ENCODE data around the gene RCAN2. TPM values are rescaled to one million over a fixed set of nuclear protein-coding genes. Genes with fewer than 3 reads are reported as not detected.

Gene RCAN2
- total RNA-seq, 6 experiments from 2014 or later: 0.06 to 1.00 (median 0.31) TPM; not detected in 2

DNA sequence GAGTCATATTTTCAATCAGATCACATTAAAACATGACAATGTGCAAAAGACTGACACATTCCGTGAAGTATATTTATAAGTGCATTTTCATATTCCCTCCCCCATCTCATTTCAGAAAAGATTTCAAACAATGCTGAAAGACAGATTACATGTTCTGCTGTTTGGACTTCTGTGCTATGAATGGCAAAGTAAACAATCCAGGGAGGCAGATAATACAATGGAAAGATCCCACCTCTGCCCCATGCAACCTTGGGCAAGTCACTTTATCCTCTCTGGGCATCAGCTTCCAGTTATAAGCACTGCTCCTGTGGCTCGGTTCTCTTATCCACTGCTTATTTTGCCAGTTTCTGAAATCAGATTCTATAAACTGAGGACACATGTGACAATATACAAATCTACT, 110.2 kb downstream of the RCAN2 start:
- Mint-ChIP-seq H3K4me1 (ENCODE audit: low read depth) (no peaks in the 10 kb centered on the region), H3K36me3 (ENCODE audit: low read depth) (no peaks in the 10 kb centered on the region; the same call in 1 of the 2 replicates), H3K27me3 (ENCODE audit: insufficient read depth) (peaks cover 1% of the 10 kb centered on the region; the same call in 1 of the 2 replicates), H3K9me3 (peaks cover 20% of the 10 kb centered on the region), H3K4me3 (no peak overlapping the region), H3K27ac (no peak overlapping the region)
- DNase-seq: no peak
- TF ChIP-seq, protein P1, sequence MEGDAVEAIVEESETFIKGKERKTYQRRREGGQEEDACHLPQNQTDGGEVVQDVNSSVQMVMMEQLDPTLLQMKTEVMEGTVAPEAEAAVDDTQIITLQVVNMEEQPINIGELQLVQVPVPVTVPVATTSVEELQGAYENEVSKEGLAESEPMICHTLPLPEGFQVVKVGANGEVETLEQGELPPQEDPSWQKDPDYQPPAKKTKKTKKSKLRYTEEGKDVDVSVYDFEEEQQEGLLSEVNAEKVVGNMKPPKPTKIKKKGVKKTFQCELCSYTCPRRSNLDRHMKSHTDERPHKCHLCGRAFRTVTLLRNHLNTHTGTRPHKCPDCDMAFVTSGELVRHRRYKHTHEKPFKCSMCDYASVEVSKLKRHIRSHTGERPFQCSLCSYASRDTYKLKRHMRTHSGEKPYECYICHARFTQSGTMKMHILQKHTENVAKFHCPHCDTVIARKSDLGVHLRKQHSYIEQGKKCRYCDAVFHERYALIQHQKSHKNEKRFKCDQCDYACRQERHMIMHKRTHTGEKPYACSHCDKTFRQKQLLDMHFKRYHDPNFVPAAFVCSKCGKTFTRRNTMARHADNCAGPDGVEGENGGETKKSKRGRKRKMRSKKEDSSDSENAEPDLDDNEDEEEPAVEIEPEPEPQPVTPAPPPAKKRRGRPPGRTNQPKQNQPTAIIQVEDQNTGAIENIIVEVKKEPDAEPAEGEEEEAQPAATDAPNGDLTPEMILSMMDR (IDR thresholded peaks at IDR 0.05): no peak

DNA sequence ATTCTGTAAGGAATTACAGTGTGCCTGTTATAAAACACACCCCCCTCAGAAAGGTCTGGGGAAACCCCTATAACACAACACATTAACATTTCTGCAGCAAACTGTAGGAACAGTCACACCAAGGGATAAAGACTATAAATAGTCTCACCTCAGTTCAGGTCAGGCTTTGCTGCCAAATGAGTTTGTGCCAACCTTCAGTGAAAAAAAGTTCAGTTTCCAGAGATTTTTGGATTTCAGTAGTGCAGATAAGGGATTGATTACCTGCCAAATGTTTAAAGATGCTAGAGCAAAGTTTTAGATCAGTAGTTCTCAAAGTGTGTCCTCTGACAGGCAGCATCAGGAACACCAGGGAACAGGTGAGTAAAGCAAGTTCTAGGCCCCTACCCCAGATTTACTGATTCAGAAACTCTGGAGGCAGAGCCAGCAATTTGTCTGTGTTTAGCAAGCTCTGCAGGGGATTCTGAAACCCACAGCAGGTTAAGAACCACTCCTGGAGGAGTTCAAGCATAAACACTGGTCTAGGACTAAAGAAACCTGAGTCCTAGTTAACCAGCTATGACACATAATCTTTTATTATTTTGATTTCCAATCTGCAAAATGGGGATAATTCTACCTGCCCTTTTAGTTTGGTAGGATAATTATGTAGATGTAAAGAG, 111.0 kb downstream of the RCAN2 start:
- DNase-seq: no peak
- TF ChIP-seq, protein P1 (IDR thresholded peaks at IDR 0.05): no peak
- H3K4me3 Mint-ChIP-seq: no peak overlapping the region
- H3K27ac Mint-ChIP-seq: no peak overlapping the region
- H3K27me3 Mint-ChIP-seq (ENCODE audit: insufficient read depth): peaks cover 1% of the 10 kb centered on the region; the same call in 1 of the 2 replicates
- no peaks in the 10 kb centered on the region for H3K4me1 Mint-ChIP-seq (ENCODE audit: low read depth)
- peaks cover 17% of the 10 kb centered on the region for H3K9me3 Mint-ChIP-seq
- H3K36me3 Mint-ChIP-seq (ENCODE audit: low read depth): no peaks in the 10 kb centered on the region; the same call in 1 of the 2 replicates

DNA sequence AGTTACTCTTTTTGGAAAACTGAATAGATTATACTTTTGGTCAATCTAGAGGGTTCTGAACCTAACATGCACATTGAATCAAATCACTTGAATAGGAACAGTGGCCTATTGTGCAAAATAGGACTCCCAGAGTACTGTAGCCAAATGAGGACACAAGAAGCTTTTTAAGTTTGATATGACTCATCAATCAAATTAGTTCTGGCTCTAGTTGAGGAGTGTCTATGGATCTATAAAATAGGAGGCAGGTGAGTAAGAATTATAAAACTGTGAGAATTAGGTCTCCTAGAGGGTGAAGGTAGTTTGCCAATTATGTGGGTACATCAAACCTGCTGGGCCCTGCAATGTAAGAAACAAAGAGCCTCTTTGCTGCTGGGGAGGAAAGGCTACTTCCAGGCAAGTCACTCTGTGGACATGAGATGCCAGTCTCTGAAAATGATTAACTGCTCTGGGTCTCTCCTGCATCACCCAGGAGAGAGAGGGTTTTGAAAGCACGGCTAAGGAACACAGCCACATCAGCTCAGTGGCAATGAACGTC, 112.3 kb downstream of the RCAN2 start:
- H3K9me3 Mint-ChIP-seq: peaks cover 7% of the 10 kb centered on the region
- peaks cover 1% of the 10 kb centered on the region; the same call in 1 of the 2 replicates for H3K27me3 Mint-ChIP-seq (ENCODE audit: insufficient read depth)
- no peaks in the 10 kb centered on the region for H3K4me1 Mint-ChIP-seq (ENCODE audit: low read depth)

DNA sequence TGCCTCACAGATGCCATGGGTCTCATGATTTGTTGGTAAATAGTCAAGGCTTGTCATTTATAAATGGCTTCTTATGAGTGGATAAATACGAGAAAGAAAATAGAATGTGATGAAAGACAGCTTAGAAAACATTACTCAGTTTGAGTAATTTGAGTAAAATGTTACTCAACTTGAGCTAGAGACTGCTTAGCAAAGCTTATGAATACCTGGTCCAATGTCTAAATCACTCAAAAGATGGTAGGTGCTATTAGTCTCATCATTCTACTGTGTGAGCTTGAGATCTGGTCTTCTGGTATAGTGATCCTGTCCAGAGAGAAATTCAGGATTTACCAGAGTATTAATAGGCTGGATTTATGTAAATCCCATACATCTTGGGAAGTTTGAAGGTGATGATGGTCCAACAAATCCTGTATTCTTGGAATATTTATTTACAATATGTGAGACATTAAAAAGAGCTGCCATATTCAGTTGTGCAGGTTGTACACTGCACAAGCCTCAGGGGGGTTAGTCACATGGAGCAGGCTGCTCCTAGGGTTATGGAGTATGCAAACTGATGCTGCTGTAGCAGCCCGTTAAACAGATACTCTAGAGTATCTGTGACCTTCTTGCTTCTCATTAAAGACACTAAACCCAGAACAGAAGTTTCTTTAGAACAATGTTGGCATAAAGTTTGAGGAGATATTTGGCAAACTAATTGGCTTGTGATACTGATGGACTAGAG, 112.9 kb downstream of the RCAN2 start:
- Mint-ChIP-seq H3K4me3 (no peak overlapping the region), H3K4me1 (ENCODE audit: low read depth) (no peaks in the 10 kb centered on the region), H3K27ac (no peak overlapping the region), H3K36me3 (ENCODE audit: low read depth) (no peaks in the 10 kb centered on the region), H3K9me3 (peaks cover 5% of the 10 kb centered on the region), H3K27me3 (ENCODE audit: insufficient read depth) (peaks cover 1% of the 10 kb centered on the region; the same call in 1 of the 2 replicates)
- TF ChIP-seq, protein P1 (IDR thresholded peaks at IDR 0.05): no peak
- no peak for DNase-seq

More for the DNA sequence above, 112.3 kb downstream of the RCAN2 start:
- no peak for DNase-seq
- Mint-ChIP-seq H3K36me3 (ENCODE audit: low read depth) (no peaks in the 10 kb centered on the region; the same call in 1 of the 2 replicates), H3K27ac (no peak overlapping the region), H3K4me3 (no peak overlapping the region)
- TF ChIP-seq, protein P1 (IDR thresholded peaks at IDR 0.05): no peak

DNA sequence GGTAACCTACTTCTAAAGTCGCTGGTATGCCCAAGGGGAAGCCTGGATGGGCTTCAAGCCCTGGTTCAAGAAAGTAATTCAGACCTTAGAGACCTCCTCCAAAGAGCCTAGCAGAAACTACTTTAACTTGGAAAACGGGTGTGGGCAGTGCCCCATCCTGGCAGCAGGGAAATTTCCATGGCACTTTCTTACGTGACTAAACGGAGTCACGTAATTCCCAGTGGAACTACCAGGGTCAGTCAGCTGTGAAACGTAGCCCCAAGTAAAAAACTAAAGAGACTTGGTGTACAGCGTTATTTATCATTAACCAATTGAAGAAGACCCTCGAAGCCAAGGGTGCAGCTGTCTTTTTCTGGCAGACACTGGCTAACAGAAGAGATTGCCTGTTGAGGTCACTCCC, 114.0 kb downstream of the RCAN2 start:
- TF ChIP-seq, protein P1 (IDR thresholded peaks at IDR 0.05): no peak
- Mint-ChIP-seq H3K9me3 (no peaks in the 10 kb centered on the region; the same call in none of the 2 replicates), H3K27me3 (ENCODE audit: insufficient read depth) (peaks cover 1% of the 10 kb centered on the region; the same call in 1 of the 2 replicates)

More for the DNA sequence above, 114.0 kb downstream of the RCAN2 start:
- no peaks in the 10 kb centered on the region for H3K36me3 Mint-ChIP-seq (ENCODE audit: low read depth)
- H3K4me1 Mint-ChIP-seq (ENCODE audit: low read depth): no peaks in the 10 kb centered on the region
- H3K27ac Mint-ChIP-seq: no peak overlapping the region
- no peak overlapping the region for H3K4me3 Mint-ChIP-seq
- DNase-seq: no peak
